HG03442 (cell line): ENCODE data around the gene ZFP82.

Source experiments
- ATAC-seq: cut with Tn5 transposase; IDR thresholded peaks from one replicate; pipeline ENCODE4 v1.9.1; 2021; ENCODE audit warnings: mild to moderate bottlenecking, moderate library complexity; ENCODE audit not compliant: unreplicated experiment

Gene ZFP82

GRCh38 chr19:36418287-36419001, at the start of gene ZFP82:
Gene ZFP82, minus strand, starts transcription at chr19:36418644. Its CDS starts 8,855 bp downstream, at chr19:36409789.
- peak; percentile 81 for ATAC-seq

DNA sequence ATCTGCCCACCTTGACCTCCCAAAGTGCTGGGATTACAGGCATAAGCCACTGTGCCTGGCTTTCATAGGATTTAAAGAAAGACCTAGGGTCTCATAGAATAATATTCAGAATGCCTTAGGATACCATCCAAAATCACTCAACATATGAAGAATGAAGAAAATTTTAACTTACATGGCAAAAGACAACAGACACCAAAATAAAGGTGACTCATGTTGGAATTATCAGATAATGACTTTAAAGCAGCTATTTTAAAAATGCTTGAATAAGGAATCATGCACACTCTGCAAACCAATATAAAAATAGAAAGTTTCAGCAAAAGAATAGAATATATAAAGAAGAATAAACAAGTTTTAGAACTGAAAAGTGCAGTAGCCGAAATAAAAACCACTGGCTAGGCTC, 41.6 kb upstream of the ZFP82 start:
- no peak for ATAC-seq

DNA sequence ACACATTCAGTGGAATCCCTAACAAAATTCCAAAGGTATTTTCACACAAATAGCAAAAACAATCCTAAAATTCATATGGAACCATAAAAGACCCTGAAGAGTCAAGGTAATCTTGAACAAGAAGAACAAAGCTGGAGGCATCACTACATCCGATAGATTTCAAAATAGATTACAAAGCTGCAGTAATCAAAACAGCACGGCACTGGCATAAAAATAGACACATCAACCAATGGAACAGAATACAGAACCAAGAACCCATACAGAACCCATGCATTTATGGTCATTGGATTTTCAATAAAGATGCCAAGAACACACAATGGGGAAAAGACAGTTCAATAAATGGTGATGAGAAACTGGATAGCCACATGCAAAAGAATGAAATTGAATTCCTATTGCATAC, 38.4 kb upstream of the ZFP82 start:
- ATAC-seq: no peak

- no peak for ATAC-seq
These were observed 30.7 kb upstream of the ZFP82 start for GRCh38 chr19:36449059-36449670.

- ATAC-seq: no peak
These were observed 22.9 kb upstream of the ZFP82 start for GRCh38 chr19:36441339-36441738.

GRCh38 chr19:36436531-36436930, 18.1 kb upstream of the ZFP82 start:
- ATAC-seq: no peak

DNA sequence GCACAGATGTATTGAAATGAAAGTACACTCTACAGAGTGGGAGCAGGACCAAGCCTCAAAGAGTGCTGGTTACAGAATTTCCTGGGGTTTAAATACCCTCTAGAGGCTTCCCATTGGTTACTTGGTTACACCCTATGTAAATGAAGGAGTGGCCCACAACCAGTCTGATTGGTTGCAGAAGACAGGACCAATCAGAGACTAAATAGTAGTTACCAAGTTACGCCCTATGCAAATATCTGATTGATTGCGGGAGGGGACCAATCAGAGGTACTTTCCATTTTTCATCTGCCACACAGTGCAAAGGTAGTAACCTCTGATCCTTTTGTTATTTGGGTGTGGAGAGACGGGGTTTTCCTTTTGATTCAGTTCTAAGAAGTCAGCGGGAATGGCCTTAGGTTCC, 5.5 kb upstream of the ZFP82 start:
- no peak for ATAC-seq

DNA sequence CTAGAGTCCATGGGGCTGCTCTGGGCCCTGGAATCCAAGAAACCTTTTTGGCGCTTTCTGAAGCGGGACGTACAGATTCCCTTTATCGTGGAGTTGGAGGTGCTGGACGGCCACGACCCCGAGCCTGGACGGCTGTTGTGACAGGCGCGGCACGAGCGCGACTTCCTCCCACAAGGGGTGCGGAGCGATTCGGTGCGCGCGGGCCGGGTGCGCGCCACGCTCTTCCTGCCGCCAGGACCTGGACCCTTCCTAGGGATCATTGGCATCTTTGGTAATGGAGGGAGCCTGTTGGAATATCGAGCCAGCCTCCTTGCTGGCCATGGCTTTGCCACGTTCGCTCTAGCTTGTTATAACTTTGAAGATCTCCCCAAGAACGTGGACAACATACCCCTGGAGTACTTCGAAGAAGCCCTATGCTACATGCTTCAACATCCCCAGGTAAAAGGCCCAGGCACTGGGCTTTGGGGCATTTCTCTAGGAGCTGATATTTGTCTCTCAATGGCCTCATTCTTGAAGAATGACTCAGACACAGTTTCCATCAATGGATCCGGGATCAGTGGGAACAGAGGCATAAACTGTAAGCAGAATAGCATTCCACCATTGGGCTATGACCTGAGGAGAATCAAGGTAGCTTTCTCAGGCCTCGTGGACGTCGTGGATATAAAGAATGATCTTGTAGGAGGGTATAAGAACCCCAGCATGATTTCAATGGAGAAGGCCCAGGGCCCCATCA, 3.5 kb upstream of the ZFP82 start:
- no peak for ATAC-seq

- ATAC-seq: no peak
These were observed 2.7 kb upstream of the ZFP82 start for GRCh38 chr19:36420961-36421748.

DNA sequence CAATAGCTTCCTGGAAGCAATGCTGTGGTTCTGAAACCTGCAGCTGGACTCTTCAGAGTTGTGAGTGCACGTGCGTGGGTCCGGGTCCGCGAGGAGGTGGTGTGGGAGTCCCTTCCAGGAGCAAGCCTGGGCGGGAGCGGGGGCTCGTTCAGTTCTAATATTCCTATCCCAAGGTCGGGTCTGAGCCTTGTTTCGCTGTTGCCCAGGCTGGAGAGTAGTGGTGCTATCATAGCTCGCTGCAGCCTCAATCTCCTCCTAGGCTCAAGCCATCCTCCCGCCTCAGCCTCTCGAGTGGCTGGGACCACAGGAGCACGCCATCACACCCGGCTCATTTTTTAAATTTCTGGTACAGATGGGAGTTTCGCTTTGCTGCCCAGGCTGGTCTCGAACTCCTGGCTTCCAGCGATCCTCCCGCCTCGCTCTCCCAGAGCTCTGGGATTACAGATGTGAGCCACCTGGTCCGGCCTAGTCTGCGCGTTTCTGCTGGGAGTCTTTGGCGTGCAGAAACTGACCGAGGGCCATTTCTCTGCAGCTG, 625 bp downstream of the ZFP82 start:
- ATAC-seq: no peak

DNA sequence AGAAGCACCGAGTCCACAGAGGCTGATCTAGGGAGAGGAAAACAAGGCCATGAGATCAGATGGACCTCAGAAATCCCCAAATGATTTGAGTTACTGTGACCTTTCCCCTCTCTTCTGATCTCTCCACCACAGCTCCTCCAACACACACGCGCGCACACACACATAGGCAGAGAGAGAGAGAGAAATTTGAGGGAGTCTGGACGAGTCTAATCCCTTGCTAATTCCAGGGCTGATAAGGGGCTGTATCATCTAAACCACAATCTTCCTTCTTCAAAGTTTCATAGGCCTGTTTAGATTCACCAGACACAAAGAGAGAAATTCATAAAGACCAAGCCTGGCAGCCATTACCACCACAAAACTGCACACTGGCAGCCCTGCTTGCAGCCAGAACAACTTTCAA, 8.6 kb downstream of the ZFP82 start:
- no peak for ATAC-seq

GRCh38 chr19:36408101-36408500, 10.3 kb downstream of the ZFP82 start:
- no peak for ATAC-seq

GRCh38 chr19:36404498-36404897, 13.9 kb downstream of the ZFP82 start:
- no peak for ATAC-seq

DNA sequence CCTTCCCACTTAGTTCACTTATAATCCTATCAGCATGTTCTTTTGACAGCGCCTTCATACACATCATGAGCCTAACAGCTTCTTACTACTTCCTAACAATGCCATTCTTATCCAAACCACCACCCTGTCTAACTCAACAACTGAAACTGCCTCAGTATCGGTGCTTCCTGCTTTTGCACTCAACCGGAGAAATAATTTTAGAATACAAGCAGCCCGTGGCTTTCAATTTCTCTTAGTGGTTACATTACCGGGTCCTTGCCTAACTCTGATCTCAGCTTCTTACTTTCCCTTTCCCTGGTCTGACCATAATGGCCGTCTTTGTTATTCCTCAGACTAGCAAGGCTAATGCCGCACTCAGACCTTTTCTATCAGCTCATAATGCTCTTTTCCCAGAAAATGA, 17.0 kb downstream of the ZFP82 start:
- no peak for ATAC-seq

- ATAC-seq: no peak
These were observed 19.9 kb downstream of the ZFP82 start for GRCh38 chr19:36398571-36398970.

DNA sequence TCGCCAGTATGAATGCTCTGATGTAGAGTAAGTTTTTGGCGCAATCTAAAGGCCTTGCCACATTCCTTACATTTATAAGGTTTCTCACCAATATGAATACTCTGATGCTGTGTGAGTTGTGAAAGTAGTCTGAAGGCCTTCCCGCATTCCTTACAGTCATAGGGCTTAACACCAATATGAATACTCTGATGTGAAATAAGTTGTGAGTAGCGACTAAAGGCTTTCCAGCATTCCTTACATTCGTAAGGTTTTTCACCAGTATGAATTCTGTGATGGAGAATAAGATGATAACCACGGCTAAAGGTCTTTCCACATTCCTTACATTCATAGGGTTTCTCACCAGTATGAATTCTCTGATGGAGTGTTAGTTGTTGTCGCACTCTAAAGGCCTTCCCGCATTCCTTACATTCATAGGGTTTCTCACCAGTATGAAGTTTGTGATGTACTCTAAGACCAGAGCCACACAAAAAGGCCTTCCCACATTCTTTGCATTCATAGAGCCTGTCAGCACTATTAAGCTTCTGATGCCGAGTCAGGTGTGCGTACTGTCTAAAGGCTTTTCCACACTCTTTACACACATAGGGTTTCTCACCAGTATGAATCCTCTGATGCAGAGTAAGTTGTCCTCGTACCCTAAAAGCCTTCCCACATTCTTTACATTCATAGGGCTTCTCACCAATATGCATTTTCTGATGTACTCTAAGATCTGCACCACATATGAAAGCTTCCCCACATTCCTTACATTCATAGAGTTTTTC, 25.3 kb downstream of the ZFP82 start:
- ATAC-seq: no peak

DNA sequence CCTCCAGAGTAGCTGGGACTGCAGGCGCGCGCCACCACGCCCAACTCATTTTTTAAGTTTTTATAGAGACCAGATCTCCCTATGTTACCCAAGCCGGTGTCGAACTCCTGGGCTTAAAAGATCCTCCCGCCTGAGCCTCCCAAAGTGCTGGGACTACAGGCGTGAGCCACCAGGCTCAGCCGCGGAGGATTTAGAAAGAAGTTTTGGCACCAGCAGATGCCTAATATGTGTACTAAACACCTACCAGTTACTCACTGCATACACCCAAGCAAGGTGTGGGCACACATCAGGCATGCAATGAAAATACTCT, 39.0 kb downstream of the ZFP82 start:
- no peak for ATAC-seq

DNA sequence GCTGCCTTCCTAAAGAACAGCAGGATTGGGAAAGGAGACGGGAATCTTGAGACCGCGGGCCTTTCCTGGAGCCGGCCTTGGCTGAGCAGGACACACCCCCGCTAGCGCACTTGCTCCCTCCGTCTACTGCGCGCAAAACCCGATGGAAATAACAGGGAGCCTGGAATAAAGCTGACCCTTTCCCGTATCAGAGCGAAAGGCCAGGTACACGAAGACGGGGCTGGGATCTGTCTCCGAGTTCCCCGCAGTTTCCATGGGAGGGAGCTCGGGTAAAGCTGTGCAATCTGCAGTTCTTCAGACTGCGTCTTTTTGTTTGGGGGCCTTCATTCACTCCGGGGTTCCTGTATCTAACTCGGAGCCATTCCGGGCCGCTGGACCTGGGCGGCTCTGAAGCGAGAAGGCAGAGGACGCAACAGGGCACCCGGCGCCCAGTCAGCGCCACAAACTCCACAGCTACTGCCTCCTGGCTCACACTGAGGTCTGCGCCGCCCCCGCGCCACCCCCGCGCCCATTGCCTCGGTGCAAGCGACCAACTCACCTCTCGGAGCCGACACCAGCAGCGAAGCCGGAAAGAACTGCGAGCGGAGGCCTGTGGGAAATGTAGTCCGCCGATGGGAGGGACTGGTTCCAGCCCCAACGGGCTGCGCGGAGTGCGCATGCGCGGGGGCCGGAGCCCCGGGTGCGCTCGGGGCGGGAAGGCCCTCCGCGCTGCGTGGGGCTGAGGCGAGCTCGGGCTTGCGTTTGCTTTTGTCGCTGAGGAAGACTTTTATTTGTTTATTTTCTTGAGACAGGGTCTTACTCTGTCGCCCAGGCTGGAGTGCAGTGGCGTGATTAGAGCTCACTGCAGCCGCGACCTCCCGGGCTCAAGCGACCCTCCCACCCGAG, 39.6 kb downstream of the ZFP82 start, which contains the start of gene ZFP14:
ZFP14 (minus strand) TSS at position 577 of the 885 bp plus-strand sequence. CDS start 11,309 bp downstream, outside the sequence.
- ATAC-seq: peak; percentile 96

DNA sequence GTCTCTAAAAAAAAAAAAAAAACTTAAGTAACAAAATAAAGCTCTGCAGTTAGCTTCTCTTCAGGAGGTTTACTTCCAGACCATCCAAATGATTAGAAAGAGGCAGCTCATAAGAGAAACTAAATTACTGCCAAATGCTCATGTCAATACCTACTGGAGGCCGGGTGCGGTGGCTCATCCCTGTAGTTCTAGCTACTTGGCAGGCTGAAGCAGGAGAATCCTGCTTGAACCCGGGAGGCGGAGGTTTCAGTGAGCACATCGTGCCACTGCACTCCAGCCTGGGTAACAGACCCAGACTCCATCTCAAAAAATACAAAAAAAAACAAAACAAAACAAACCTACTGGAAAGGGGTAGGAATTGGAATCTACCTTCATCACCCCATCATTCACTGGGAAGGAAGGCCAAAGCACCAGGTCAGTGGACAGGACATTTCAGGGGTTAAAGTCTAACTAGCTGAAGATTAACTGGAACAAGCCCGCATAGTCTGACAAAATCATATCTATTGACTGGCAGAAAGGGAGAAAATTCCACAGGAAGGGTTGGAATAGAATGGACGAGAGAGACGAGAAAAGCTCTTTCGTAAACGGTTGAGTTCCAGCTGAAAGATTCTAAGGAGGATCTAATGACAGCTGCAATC, 40.8 kb downstream of the ZFP82 start:
- no peak for ATAC-seq
